Stomach smooth muscle (tissue), 2 donors: ENCODE data around the gene FGF14.

Experiments
- H3K27ac ChIP-seq: one replicate; pipeline ENCODE4 v1.7.0; 2013; ENCODE audit warnings: mild to moderate bottlenecking, low read length, inconsistent platforms
- H3K27me3 ChIP-seq, 2 donors: one replicate each; pipeline ENCODE4 v1.7.0; 2013; ENCODE audit warnings: low read length in 2 of 2; ENCODE audit not compliant: insufficient read depth in 2 of 2, control insufficient read depth in 1 of 2
- H3K36me3 ChIP-seq, 2 donors: one replicate each; pipeline ENCODE4 v1.7.0; 2013; ENCODE audit warnings: low read length in 2 of 2; ENCODE audit not compliant: control insufficient read depth in 2 of 2, insufficient read depth in 2 of 2
- H3K4me1 ChIP-seq: one replicate; pipeline ENCODE4 v1.7.0; 2013; ENCODE audit warnings: low read length; ENCODE audit not compliant: control insufficient read depth, insufficient read depth
- H3K4me3 ChIP-seq, 2 donors: one replicate each; pipeline ENCODE4 v1.7.0; 2013; ENCODE audit warnings: low read length in 2 of 2
- H3K9ac ChIP-seq, 2 donors: one replicate each; pipeline ENCODE4 v1.7.0; 2013; ENCODE audit warnings: low read length in 2 of 2, mild to moderate bottlenecking in 1 of 2
- H3K9me3 ChIP-seq, 2 donors: one replicate each; pipeline ENCODE4 v1.7.0; 2013; ENCODE audit warnings: low read length in 2 of 2; ENCODE audit not compliant: control insufficient read depth in 2 of 2
- donor health status: healthy.
- donor health status: Pancreatic carcinoma.

FGF14 gene

DNA sequence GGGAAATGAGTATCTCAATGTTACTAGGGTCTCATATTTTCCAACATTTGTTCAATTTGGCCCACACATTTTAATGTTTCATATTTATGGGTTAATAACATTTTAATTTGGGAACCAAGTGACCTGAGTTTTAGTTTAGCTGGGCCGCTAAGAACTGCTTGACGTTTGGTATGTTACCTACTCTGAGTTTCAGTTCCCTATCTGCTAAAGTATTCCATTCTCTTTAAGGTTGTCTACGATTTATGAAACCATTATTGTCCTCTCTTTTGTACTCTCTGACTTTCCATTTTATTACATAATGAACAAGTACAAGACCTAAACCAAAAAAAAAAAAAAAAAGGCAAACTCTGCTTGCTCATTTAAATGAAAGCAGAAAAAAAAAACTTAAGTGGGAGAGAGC is 89.9 kb downstream of the FGF14 start:
- Histone ChIP-seq H3K4me1 (no peaks in the 10 kb centered on the region), H3K27ac (no peak overlapping the region), H3K9me3 (no peaks in the 10 kb centered on the region), H3K9ac (no peak overlapping the region), H3K36me3 (no peaks in the 10 kb centered on the region), H3K4me3 (no peak overlapping the region), H3K27me3 (no peaks in the 10 kb centered on the region)

DNA sequence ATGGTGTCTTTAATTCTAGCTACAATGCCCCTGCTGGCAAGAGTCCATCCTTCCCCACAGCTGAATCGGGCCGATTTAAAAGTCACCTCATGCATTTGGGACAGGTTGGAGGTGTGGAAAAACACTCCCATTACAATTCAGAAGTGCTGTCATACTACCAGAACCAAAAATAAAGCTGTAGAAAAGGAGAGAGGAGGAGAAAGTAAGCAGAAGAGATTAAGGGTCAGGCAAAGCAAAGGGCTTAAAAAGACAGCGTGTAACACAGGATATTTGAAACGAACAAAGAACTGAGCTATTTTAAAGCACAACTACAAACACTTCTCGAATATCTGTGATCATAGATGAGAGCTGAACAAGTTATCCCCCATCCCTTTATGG is 90.4 kb downstream of the FGF14 start:
- Histone ChIP-seq H3K27me3 (no peaks in the 10 kb centered on the region), H3K9me3 (no peaks in the 10 kb centered on the region), H3K4me1 (no peaks in the 10 kb centered on the region), H3K9ac (no peak overlapping the region), H3K27ac (no peak overlapping the region), H3K36me3 (no peaks in the 10 kb centered on the region), H3K4me3 (no peak overlapping the region)

DNA sequence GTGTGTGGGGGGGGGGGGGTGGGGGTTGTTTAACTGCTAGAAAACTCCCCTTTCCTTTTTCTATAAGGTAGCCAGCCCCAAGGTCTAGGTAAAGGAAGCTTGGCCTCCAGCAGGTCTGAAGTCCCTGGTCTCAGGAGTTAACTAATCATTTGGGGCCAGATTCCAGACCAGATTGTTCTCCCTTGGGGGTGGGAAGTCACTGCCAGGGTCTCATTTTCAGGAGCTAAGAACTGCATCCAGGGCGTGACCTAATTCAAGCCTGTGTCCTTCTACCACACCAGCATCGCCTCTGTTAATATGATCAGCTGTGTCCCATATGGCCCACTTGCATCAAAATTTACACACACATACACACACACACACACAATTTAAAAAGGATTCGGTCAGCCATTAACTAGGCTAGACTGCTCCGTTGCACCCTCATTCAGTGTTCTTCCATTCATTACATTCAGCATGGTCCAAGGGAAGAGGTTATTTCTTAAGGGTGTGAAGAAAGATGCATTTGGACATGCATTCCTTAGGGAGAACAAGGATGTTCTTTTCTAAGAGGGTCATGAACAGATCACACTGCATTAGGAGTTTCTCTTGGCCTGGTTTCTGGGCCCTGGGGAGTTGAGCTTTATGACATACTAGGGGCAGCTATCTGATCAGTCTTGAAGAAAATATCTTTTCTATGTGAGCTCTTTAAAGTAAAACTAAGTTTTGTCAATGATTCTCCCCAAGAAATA is 91.0 kb downstream of the FGF14 start:
- H3K9me3 ChIP-seq: no peaks in the 10 kb centered on the region
- H3K9ac ChIP-seq: no peak overlapping the region
- no peak overlapping the region for H3K27ac ChIP-seq
- no peaks in the 10 kb centered on the region for H3K4me1 ChIP-seq
- no peak overlapping the region for H3K4me3 ChIP-seq
- no peaks in the 10 kb centered on the region for H3K27me3 ChIP-seq
- H3K36me3 ChIP-seq: no peaks in the 10 kb centered on the region

DNA sequence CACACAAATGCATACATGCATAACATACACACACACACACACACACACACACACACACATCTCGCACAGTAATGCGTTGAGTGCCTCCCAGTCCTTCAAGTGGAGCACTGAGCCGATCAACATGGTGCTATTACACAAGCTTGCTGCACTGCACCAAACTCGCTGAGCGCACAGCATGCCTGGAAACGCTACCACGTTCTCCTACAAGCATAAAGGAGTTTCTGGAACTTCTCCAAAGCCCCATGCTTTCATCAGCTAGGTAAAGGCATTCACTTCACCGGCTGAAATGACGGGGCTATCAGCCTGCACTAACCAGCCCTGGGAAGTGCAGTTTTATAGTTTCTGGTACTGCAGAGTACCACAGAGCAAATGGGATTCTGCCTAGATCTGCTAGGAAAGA is 92.7 kb downstream of the FGF14 start:
- Histone ChIP-seq H3K9ac (no peak overlapping the region), H3K4me3 (peak overlapping the region; percentile 15 to 44), H3K27ac (no peak overlapping the region)

GRCh38 chr13:102302534-102302933 is 99.3 kb downstream of the FGF14 start:
- Histone ChIP-seq H3K27ac (no peak overlapping the region), H3K4me3 (no peak overlapping the region), H3K9ac (no peak overlapping the region), H3K36me3 (no peaks in the 10 kb centered on the region), H3K9me3 (no peaks in the 10 kb centered on the region), H3K4me1 (no peaks in the 10 kb centered on the region), H3K27me3 (no peaks in the 10 kb centered on the region)

More for the DNA sequence above, 92.7 kb downstream of the FGF14 start:
- no peaks in the 10 kb centered on the region for H3K36me3 ChIP-seq
- no peaks in the 10 kb centered on the region for H3K4me1 ChIP-seq
- no peaks in the 10 kb centered on the region for H3K27me3 ChIP-seq
- H3K9me3 ChIP-seq: no peaks in the 10 kb centered on the region

DNA sequence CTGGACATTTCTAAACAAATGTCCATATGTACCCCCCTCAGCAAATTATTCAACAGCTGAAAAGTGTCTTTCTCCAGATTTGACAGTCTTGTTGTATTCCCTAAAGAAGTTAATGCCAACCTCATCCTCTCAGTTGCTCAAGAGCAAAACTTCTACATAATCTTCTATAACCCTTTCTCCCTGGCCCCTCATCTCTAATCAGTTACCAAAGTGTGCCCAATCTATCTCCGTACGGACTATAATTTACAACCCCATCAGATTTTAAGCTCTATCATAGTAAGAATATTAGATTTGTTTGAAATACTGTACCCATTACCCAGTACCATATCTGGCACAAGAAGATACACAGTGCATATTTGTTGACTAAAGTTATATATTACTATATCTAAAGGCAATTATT is 101.5 kb downstream of the FGF14 start:
- Histone ChIP-seq H3K27ac (no peak overlapping the region), H3K27me3 (no peaks in the 10 kb centered on the region), H3K4me1 (no peaks in the 10 kb centered on the region), H3K9ac (no peak overlapping the region), H3K9me3 (no peaks in the 10 kb centered on the region), H3K36me3 (no peaks in the 10 kb centered on the region), H3K4me3 (no peak overlapping the region)

- Histone ChIP-seq H3K27ac (no peak overlapping the region), H3K9ac (no peak overlapping the region)
Measured at GRCh38 chr13:102299366-102299765, 102.5 kb downstream of the FGF14 start.

GRCh38 chr13:102298051-102298450 is 103.8 kb downstream of the FGF14 start:
- no peaks in the 10 kb centered on the region for H3K27me3 ChIP-seq
- no peak overlapping the region for H3K27ac ChIP-seq
- H3K4me1 ChIP-seq: no peaks in the 10 kb centered on the region
- no peaks in the 10 kb centered on the region for H3K9me3 ChIP-seq
- no peaks in the 10 kb centered on the region for H3K36me3 ChIP-seq
- no peak overlapping the region for H3K4me3 ChIP-seq
- H3K9ac ChIP-seq: no peak overlapping the region

More at GRCh38 chr13:102299366-102299765, 102.5 kb downstream of the FGF14 start:
- Histone ChIP-seq H3K27me3 (no peaks in the 10 kb centered on the region), H3K4me3 (no peak overlapping the region), H3K9me3 (no peaks in the 10 kb centered on the region), H3K36me3 (no peaks in the 10 kb centered on the region), H3K4me1 (no peaks in the 10 kb centered on the region)

GRCh38 chr13:102295316-102296048 is 106.4 kb downstream of the FGF14 start:
- Histone ChIP-seq H3K36me3 (no peaks in the 10 kb centered on the region), H3K27me3 (no peaks in the 10 kb centered on the region), H3K9me3 (no peaks in the 10 kb centered on the region), H3K27ac (no peak overlapping the region), H3K9ac (no peak overlapping the region), H3K4me3 (no peak overlapping the region), H3K4me1 (no peaks in the 10 kb centered on the region)

DNA sequence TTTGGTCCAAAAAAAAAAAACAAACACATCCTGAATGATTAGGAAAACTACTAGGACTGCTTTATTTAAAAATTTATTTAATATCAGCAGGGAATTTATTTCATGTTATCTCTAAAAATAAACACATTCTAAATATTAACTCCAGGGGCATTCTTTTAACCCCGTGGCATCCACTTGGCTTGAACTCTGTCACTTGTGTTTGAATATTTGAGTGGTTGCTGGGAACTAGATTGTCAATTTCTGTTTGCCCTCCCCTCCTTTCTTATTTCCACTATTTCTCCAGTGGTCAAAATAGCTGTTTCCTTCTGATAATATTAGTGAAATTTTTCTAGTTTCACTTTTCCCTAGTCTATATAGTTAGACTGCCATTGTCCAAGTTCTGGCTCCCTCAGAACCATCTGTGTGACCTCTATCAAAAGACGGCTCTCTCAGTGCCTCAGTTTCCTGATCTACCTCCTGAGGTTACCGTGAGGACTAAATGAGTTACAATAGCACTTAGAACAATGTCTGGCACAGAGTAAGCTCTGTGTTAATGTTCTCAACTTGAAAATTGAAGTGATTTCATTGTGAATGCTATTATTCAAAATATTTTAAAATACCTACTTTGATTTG is 107.3 kb downstream of the FGF14 start:
- H3K9me3 ChIP-seq: no peaks in the 10 kb centered on the region
- H3K4me3 ChIP-seq: no peak overlapping the region
- no peak overlapping the region for H3K9ac ChIP-seq
- no peaks in the 10 kb centered on the region for H3K36me3 ChIP-seq
- no peaks in the 10 kb centered on the region for H3K27me3 ChIP-seq
- no peak overlapping the region for H3K27ac ChIP-seq
- no peaks in the 10 kb centered on the region for H3K4me1 ChIP-seq

DNA sequence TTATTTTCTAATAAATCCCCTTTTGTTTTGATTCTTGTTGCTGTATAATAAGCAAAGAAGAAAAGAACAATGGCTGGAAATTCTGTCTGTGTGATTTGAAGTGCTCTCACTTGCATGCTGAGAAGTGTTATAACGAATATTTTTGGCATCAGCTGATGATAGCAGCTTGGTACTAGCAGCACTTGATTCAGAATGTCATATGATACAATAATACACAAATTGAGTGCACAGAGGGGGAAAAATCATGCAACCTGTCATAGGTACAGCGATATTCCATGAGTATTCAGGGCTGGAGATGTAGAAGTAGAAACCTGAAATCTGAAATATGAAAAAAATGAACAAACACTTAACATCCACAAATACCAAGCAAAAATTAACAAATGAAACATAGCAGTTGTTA is 108.1 kb downstream of the FGF14 start:
- H3K9ac ChIP-seq: no peak overlapping the region
- no peak overlapping the region for H3K4me3 ChIP-seq
- no peaks in the 10 kb centered on the region for H3K36me3 ChIP-seq
- no peaks in the 10 kb centered on the region for H3K27me3 ChIP-seq
- H3K9me3 ChIP-seq: no peaks in the 10 kb centered on the region
- H3K4me1 ChIP-seq: no peaks in the 10 kb centered on the region
- H3K27ac ChIP-seq: no peak overlapping the region
